HEK293 (cell line): ENCODE results near the gene ALDH7A1.

Source experiments
- EGR2 ChIP-seq: fragments of 450-650 bp; formaldehyde crosslinking; IDR thresholded peaks from 2 replicates; pipeline ENCODE4 v1.5.1; 2016; ENCODE audit warnings: low read depth, missing biosample characterization, missing genetic modification characterization
- GLIS1 ChIP-seq: fragments of 450-650 bp; formaldehyde crosslinking; IDR thresholded peaks from 2 replicates; pipeline ENCODE4 v1.5.1; 2016; ENCODE audit warnings: missing biosample characterization, missing genetic modification characterization
- GLIS2 ChIP-seq: fragments of 450-650 bp; formaldehyde crosslinking; IDR thresholded peaks from 2 replicates; pipeline ENCODE4 v1.5.1; 2016; ENCODE audit warnings: missing biosample characterization, missing genetic modification characterization
- HOXD13 ChIP-seq: sonication (generic); formaldehyde crosslinking; IDR thresholded peaks from 2 replicates; pipeline ENCODE4 v1.8.0; 2022; ENCODE audit warnings: missing genetic modification reagents, borderline replicate concordance
- KLF9 ChIP-seq: fragments of 450-650 bp; formaldehyde crosslinking; IDR thresholded peaks from 2 replicates; pipeline ENCODE4 v1.5.1; 2016; ENCODE audit warnings: missing biosample characterization, missing genetic modification characterization, low read depth
- MYNN ChIP-seq: fragments of 450-650 bp; formaldehyde crosslinking; IDR thresholded peaks from 2 replicates; pipeline ENCODE4 v1.5.1; 2016; ENCODE audit warnings: missing biosample characterization, missing genetic modification characterization, borderline replicate concordance
- SALL2 ChIP-seq: fragments of 450-650 bp; formaldehyde crosslinking; IDR thresholded peaks from 2 replicates; pipeline ENCODE4 v1.5.0; 2017; ENCODE audit warnings: missing biosample characterization, mild to moderate bottlenecking, missing genetic modification characterization, borderline replicate concordance
- SCRT2 ChIP-seq: fragments of 450-650 bp; formaldehyde crosslinking; IDR thresholded peaks from 2 replicates; pipeline ENCODE4 v1.5.1; 2016; ENCODE audit warnings: missing biosample characterization, missing genetic modification characterization
- SETDB1 ChIP-seq: IDR thresholded peaks from one replicate; pipeline ENCODE4 v1.6.1; 2017; ENCODE audit warnings: mild to moderate bottlenecking, low read length, moderate library complexity, mixed read lengths; ENCODE audit not compliant: insufficient read length
- SP2 ChIP-seq: fragments of 450-650 bp; formaldehyde crosslinking; IDR thresholded peaks from 2 replicates; pipeline ENCODE4 v1.5.1; 2016; ENCODE audit warnings: missing biosample characterization, missing genetic modification characterization
- ZBTB8A ChIP-seq: fragments of 450-650 bp; formaldehyde crosslinking; IDR thresholded peaks from 2 replicates; pipeline ENCODE4 v1.5.1; 2016; ENCODE audit warnings: missing biosample characterization, missing genetic modification characterization
- ZFP69B ChIP-seq: fragments of 450-650 bp; formaldehyde crosslinking; IDR thresholded peaks from 2 replicates; pipeline ENCODE4 v1.5.1; 2016; ENCODE audit warnings: missing biosample characterization, missing genetic modification characterization
- ZNF133 ChIP-seq: fragments of 450-650 bp; formaldehyde crosslinking; IDR thresholded peaks from 2 replicates; pipeline ENCODE4 v1.5.1; 2016; ENCODE audit warnings: missing biosample characterization, missing genetic modification characterization
- ZNF292 ChIP-seq: fragments of 450-650 bp; formaldehyde crosslinking; IDR thresholded peaks from 2 replicates; pipeline ENCODE4 v1.5.1; 2016; ENCODE audit warnings: low read depth, missing biosample characterization, missing genetic modification characterization, borderline replicate concordance
- ZNF335 ChIP-seq: fragments of 450-650 bp; formaldehyde crosslinking; conservative IDR thresholded peaks from 2 replicates; pipeline ENCODE4 v1.5.1; 2016; ENCODE audit warnings: missing biosample characterization, missing genetic modification characterization
- ZNF350 ChIP-seq: fragments of 450-650 bp; formaldehyde crosslinking; IDR thresholded peaks from 2 replicates; pipeline ENCODE4 v1.5.0; 2017; ENCODE audit warnings: missing biosample characterization, mild to moderate bottlenecking, missing genetic modification characterization
- ZNF391 ChIP-seq: fragments of 450-650 bp; formaldehyde crosslinking; IDR thresholded peaks from 2 replicates; pipeline ENCODE4 v1.5.1; 2016; ENCODE audit warnings: low read depth, missing biosample characterization, missing genetic modification characterization, borderline replicate concordance
- ZNF501 ChIP-seq: fragments of 450-650 bp; formaldehyde crosslinking; IDR thresholded peaks from 2 replicates; pipeline ENCODE4 v1.5.1; 2016; ENCODE audit warnings: missing biosample characterization, missing genetic modification characterization
- ZNF544 ChIP-seq: fragments of 450-650 bp; formaldehyde crosslinking; IDR thresholded peaks from 2 replicates; pipeline ENCODE4 v1.5.0; 2017; ENCODE audit warnings: missing biosample characterization, missing genetic modification characterization
- ZNF701 ChIP-seq: fragments of 450-650 bp; formaldehyde crosslinking; IDR thresholded peaks from 2 replicates; pipeline ENCODE4 v1.5.1; 2016; ENCODE audit warnings: missing biosample characterization, missing genetic modification characterization
- ZNF776 ChIP-seq: fragments of 450-650 bp; formaldehyde crosslinking; IDR thresholded peaks from 2 replicates; pipeline ENCODE4 v1.5.0; 2017; ENCODE audit warnings: missing biosample characterization, missing genetic modification characterization, borderline replicate concordance
- ZXDB ChIP-seq: fragments of 450-650 bp; formaldehyde crosslinking; IDR thresholded peaks from 2 replicates; pipeline ENCODE4 v1.5.1; 2016; ENCODE audit warnings: missing biosample characterization, missing genetic modification characterization
- TF ChIP-seq, protein P1 (sequence below): fragments of 450-650 bp; formaldehyde crosslinking; IDR thresholded peaks from 2 replicates; pipeline ENCODE4 v1.5.1; 2016; ENCODE audit warnings: missing biosample characterization, missing genetic modification characterization
- TF ChIP-seq, protein P2 (sequence below): fragments of 450-650 bp; formaldehyde crosslinking; IDR thresholded peaks from 2 replicates; pipeline ENCODE4 v1.5.1; 2017; ENCODE audit warnings: missing biosample characterization, missing genetic modification characterization
- TF ChIP-seq, protein P3 (sequence below): fragments of 450-650 bp; formaldehyde crosslinking; IDR thresholded peaks from 2 replicates; pipeline ENCODE4 v1.5.1; 2016; ENCODE audit warnings: missing biosample characterization, missing genetic modification characterization, borderline replicate concordance
- TF ChIP-seq, protein P4 (sequence below): fragments of 450-650 bp; formaldehyde crosslinking; IDR thresholded peaks from 2 replicates; pipeline ENCODE4 v1.5.1; 2016; ENCODE audit warnings: missing biosample characterization, missing genetic modification characterization
- TF ChIP-seq, protein P5 (sequence below): fragments of 450-650 bp; formaldehyde crosslinking; IDR thresholded peaks from 2 replicates; pipeline ENCODE4 v1.5.1; 2016; ENCODE audit warnings: missing biosample characterization, missing genetic modification characterization

The ALDH7A1 gene

DNA sequence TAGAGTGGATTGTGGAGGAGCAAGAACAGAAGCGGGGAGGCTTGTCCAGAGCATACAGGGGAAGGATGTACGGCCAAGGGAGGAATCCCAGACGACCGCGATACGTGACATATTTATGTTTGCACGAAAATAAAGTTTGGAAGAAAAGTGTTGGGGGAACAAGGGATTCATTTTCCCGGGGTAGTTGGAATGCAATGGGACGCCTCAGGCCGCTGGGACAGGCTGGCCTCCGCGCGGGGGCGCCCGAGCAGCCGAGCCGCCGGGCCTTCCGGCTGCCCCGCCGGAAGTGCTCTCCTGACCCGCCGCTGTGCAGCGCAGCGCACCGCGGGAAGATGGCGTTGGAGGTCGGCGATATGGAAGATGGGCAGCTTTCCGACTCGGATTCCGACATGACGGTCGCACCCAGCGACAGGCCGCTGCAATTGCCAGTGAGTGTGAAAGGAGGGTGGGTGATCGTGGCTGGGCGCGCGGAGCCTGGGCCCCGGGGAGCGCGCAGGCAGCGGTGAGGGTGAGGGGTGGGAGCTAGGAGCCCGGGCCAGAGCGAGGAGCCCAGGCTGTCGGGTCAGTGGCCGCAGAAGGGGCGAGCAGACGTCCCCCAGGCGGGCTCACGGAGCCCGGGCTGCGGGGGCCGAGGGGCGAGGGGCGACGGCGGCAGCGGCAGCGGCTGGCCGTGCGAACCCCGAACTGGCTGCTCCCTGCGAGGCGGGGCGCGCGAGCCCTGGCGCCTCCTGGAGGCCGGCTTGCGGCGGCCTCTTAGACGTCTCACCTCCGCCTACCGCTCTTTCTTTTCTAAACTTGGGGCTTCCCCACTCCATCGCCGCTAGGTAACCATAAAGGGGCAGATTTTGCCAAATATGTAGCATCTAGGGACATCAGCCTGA lies 5.9 kb upstream of the ALDH7A1 start, which contains the start of gene PHAX (continued):
- TF ChIP-seq, protein P1, sequence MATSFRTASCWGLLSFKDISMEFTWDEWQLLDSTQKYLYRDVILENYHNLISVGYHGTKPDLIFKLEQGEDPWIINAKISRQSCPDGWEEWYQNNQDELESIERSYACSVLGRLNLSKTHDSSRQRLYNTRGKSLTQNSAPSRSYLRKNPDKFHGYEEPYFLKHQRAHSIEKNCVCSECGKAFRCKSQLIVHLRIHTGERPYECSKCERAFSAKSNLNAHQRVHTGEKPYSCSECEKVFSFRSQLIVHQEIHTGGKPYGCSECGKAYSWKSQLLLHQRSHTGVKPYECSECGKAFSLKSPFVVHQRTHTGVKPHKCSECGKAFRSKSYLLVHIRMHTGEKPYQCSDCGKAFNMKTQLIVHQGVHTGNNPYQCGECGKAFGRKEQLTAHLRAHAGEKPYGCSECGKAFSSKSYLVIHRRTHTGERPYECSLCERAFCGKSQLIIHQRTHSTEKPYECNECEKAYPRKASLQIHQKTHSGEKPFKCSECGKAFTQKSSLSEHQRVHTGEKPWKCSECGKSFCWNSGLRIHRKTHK, result no peak
- no peak for TF ChIP-seq ZNF133 (tag by site-specific recombination)
- TF ChIP-seq ZFP69B (tag by site-specific recombination), result no peak
- no peak for TF ChIP-seq GLIS1 (tag by site-specific recombination)
- peak; percentile 70; the same call in 1 of the 2 replicates for TF ChIP-seq ZNF501 (tag by site-specific recombination)
- no peak for TF ChIP-seq MYNN
- no peak for TF ChIP-seq ZNF701 (tag by site-specific recombination)
- TF ChIP-seq EGR2 (tag by site-specific recombination), result 0 out of 2 replicates have a peak, but pooled peaks have one; percentile 13
- no peak for TF ChIP-seq HOXD13 (CRISPR knock-in tag)
- TF ChIP-seq GLIS2 (tag by site-specific recombination), result peak; percentile 14; the same call in 1 of the 2 replicates
- TF ChIP-seq ZNF544 (tag by site-specific recombination), result no peak
- TF ChIP-seq, protein P2, sequence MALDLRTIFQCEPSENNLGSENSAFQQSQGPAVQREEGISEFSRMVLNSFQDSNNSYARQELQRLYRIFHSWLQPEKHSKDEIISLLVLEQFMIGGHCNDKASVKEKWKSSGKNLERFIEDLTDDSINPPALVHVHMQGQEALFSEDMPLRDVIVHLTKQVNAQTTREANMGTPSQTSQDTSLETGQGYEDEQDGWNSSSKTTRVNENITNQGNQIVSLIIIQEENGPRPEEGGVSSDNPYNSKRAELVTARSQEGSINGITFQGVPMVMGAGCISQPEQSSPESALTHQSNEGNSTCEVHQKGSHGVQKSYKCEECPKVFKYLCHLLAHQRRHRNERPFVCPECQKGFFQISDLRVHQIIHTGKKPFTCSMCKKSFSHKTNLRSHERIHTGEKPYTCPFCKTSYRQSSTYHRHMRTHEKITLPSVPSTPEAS (tag by site-specific recombination), result peak; percentile 26; the same call in 1 of the 2 replicates
- no peak for TF ChIP-seq ZNF292 (tag by site-specific recombination)
- TF ChIP-seq ZNF776 (tag by site-specific recombination), result no peak
- peak; percentile 51 for TF ChIP-seq ZNF335 (tag by site-specific recombination)
- TF ChIP-seq ZXDB (tag by site-specific recombination), result peak; percentile 86
- no peak; the same call in 1 of the 2 replicates for TF ChIP-seq ZBTB8A (tag by site-specific recombination)
- 0 out of 2 replicates have a peak, but pooled peaks have one; percentile 38 for TF ChIP-seq KLF9 (tag by site-specific recombination)
- TF ChIP-seq SETDB1, result no peak
- TF ChIP-seq, protein P3, sequence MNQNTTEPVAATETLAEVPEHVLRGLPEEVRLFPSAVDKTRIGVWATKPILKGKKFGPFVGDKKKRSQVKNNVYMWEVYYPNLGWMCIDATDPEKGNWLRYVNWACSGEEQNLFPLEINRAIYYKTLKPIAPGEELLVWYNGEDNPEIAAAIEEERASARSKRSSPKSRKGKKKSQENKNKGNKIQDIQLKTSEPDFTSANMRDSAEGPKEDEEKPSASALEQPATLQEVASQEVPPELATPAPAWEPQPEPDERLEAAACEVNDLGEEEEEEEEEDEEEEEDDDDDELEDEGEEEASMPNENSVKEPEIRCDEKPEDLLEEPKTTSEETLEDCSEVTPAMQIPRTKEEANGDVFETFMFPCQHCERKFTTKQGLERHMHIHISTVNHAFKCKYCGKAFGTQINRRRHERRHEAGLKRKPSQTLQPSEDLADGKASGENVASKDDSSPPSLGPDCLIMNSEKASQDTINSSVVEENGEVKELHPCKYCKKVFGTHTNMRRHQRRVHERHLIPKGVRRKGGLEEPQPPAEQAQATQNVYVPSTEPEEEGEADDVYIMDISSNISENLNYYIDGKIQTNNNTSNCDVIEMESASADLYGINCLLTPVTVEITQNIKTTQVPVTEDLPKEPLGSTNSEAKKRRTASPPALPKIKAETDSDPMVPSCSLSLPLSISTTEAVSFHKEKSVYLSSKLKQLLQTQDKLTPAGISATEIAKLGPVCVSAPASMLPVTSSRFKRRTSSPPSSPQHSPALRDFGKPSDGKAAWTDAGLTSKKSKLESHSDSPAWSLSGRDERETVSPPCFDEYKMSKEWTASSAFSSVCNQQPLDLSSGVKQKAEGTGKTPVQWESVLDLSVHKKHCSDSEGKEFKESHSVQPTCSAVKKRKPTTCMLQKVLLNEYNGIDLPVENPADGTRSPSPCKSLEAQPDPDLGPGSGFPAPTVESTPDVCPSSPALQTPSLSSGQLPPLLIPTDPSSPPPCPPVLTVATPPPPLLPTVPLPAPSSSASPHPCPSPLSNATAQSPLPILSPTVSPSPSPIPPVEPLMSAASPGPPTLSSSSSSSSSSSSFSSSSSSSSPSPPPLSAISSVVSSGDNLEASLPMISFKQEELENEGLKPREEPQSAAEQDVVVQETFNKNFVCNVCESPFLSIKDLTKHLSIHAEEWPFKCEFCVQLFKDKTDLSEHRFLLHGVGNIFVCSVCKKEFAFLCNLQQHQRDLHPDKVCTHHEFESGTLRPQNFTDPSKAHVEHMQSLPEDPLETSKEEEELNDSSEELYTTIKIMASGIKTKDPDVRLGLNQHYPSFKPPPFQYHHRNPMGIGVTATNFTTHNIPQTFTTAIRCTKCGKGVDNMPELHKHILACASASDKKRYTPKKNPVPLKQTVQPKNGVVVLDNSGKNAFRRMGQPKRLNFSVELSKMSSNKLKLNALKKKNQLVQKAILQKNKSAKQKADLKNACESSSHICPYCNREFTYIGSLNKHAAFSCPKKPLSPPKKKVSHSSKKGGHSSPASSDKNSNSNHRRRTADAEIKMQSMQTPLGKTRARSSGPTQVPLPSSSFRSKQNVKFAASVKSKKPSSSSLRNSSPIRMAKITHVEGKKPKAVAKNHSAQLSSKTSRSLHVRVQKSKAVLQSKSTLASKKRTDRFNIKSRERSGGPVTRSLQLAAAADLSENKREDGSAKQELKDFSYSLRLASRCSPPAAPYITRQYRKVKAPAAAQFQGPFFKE (tag by site-specific recombination), result no peak
- TF ChIP-seq ZNF350 (tag by site-specific recombination), result no peak
- TF ChIP-seq SCRT2 (tag by site-specific recombination), result peak; percentile 45; the same call in 1 of the 2 replicates
- peak; percentile 66 for TF ChIP-seq SP2 (tag by site-specific recombination)
- TF ChIP-seq, protein P4, sequence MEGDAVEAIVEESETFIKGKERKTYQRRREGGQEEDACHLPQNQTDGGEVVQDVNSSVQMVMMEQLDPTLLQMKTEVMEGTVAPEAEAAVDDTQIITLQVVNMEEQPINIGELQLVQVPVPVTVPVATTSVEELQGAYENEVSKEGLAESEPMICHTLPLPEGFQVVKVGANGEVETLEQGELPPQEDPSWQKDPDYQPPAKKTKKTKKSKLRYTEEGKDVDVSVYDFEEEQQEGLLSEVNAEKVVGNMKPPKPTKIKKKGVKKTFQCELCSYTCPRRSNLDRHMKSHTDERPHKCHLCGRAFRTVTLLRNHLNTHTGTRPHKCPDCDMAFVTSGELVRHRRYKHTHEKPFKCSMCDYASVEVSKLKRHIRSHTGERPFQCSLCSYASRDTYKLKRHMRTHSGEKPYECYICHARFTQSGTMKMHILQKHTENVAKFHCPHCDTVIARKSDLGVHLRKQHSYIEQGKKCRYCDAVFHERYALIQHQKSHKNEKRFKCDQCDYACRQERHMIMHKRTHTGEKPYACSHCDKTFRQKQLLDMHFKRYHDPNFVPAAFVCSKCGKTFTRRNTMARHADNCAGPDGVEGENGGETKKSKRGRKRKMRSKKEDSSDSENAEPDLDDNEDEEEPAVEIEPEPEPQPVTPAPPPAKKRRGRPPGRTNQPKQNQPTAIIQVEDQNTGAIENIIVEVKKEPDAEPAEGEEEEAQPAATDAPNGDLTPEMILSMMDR (tag by site-specific recombination), result peak; percentile 94
- TF ChIP-seq, protein P5, sequence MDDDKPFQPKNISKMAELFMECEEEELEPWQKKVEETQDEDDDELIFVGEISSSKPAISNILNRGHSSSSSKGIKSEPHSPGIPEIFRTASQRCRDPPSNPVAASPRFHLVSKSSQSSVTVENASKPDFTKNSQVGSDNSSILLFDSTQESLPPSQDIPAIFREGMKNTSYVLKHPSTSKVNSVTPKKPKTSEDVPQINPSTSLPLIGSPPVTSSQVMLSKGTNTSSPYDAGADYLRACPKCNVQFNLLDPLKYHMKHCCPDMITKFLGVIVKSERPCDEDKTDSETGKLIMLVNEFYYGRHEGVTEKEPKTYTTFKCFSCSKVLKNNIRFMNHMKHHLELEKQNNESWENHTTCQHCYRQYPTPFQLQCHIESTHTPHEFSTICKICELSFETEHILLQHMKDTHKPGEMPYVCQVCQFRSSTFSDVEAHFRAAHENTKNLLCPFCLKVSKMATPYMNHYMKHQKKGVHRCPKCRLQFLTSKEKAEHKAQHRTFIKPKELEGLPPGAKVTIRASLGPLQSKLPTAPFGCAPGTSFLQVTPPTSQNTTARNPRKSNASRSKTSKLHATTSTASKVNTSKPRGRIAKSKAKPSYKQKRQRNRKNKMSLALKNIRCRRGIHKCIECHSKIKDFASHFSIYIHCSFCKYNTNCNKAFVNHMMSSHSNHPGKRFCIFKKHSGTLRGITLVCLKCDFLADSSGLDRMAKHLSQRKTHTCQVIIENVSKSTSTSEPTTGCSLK (tag by site-specific recombination), result no peak
- no peak for TF ChIP-seq SALL2 (tag by site-specific recombination)
- TF ChIP-seq ZNF391 (tag by site-specific recombination), result 0 out of 2 replicates have a peak, but pooled peaks have one; percentile 63
